Activated naive CD4-positive, alpha-beta T cell treated with anti-CD3 and anti-CD28 coated beads for 36 hours (primary cell): Measurements from ENCODE around the gene SAMD8. TPM values are rescaled to one million over a fixed set of nuclear protein-coding genes. Genes with fewer than 3 reads are reported as not detected.
"Not testable (repeated sequence)": the region's sequence is repeated elsewhere in the genome, so short reads cannot be mapped to it uniquely, and the experiment has no call there.

Source experiments
- CTCF ChIA-PET: fragments of 350-600 bp; sonication (Branson Sonifier 250); formaldehyde crosslinking; loops from one replicate; lab custom pipeline; 2021; ENCODE audit warnings: antibody characterized with exemption; lab: Charles Lee
- DNase-seq: peaks from one replicate; pipeline ENCODE4 v3.0.0-alpha.2; 2020
- H3K27ac Mint-ChIP-seq: one replicate; pipeline ENCODE4 v1.8.0; 2021; ENCODE audit warnings: mild to moderate bottlenecking, mixed read lengths
- H3K27me3 Mint-ChIP-seq: one replicate; pipeline ENCODE4 v1.8.0; 2021; ENCODE audit warnings: low read depth, mixed read lengths
- H3K36me3 Mint-ChIP-seq: one replicate; pipeline ENCODE4 v1.8.0; 2021; ENCODE audit warnings: low read depth, mixed read lengths
- H3K4me1 Mint-ChIP-seq: one replicate; pipeline ENCODE4 v1.8.0; 2021; ENCODE audit warnings: low read depth, mixed read lengths
- H3K4me3 Mint-ChIP-seq: one replicate; pipeline ENCODE4 v1.8.0; 2021; ENCODE audit warnings: mild to moderate bottlenecking, moderate library complexity, mixed read lengths
- H3K9me3 Mint-ChIP-seq: one replicate; pipeline ENCODE4 v1.8.0; 2021; ENCODE audit warnings: mixed read lengths
- intact Hi-C: fragments of 100-400 bp; cut with micrococcal nuclease; formaldehyde crosslinking; loops from one replicate; pipeline ENCODE4 v1.15.1; 2023
- total RNA-seq, 2 experiments: library from RNA; stranded (reverse); gene quantifications; one replicate each; pipeline ENCODE4 v1.2.3, GENCODE V29; 2021

The SAMD8 gene
- total RNA-seq, 2 experiments from 2014 or later: 15.3 to 16.9 TPM

DNA sequence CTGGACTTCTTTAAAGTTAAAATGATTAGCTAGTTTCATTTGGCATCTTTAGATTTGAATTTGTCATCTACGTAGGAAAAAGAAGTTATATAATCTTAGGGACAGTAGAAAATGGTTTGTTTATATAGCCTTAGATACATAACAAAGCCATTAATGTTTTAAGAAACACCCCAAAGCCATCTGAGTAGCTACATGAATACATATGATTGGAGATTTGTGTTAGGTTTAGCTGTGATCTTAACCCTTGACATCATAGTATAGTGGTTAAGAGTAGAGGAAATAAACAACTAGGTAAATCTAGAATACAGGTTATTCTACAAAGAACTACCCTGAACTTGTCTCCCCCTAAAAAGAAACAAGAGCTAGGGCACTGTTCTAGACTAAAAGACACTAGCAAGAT is 18.1 kb downstream of the SAMD8 start:
- CTCF ChIA-PET: interaction anchor here (0.5 to 1.2 kb wide), 5 partner anchors 11 to 346 kb away, joined by 3 to 4 read pairs (median 3); no protein-coding TSS in a partner anchor
- H3K36me3 Mint-ChIP-seq: peaks cover 2% of the 10 kb centered on the region
- H3K4me3 Mint-ChIP-seq: no peak overlapping the region
- no peaks in the 10 kb centered on the region for H3K27me3 Mint-ChIP-seq
- DNase-seq: no peak
- H3K4me1 Mint-ChIP-seq: peaks cover 12% of the 10 kb centered on the region
- H3K27ac Mint-ChIP-seq: no peak overlapping the region
- intact Hi-C loops: no loop called here
- H3K9me3 Mint-ChIP-seq: no peaks in the 10 kb centered on the region

DNA sequence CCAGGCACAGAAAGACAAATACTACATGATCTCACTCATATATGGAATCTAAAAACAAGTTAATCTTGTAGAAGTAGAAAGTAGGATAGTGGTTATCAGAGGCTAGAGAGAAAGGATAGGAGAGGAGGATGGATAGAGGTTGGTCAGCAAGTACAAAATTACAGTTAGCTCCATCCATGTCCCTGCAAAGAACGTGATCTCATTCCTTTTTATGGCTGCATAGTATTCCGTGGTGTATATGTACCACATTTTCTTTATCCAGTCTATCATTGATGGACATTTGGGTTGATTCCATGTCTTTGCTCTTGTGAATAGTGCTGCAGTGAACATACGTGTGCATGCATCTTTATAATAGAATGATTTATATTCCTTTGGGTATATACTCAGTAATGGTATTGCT is 22.2 kb downstream of the SAMD8 start:
- intact Hi-C loops, H3K9me3 Mint-ChIP-seq, H3K36me3 Mint-ChIP-seq, CTCF ChIA-PET, H3K27me3 Mint-ChIP-seq, DNase-seq, H3K4me3 Mint-ChIP-seq, H3K27ac Mint-ChIP-seq: not testable (repeated sequence)
- peaks cover 32% of the 10 kb centered on the region for H3K4me1 Mint-ChIP-seq

DNA sequence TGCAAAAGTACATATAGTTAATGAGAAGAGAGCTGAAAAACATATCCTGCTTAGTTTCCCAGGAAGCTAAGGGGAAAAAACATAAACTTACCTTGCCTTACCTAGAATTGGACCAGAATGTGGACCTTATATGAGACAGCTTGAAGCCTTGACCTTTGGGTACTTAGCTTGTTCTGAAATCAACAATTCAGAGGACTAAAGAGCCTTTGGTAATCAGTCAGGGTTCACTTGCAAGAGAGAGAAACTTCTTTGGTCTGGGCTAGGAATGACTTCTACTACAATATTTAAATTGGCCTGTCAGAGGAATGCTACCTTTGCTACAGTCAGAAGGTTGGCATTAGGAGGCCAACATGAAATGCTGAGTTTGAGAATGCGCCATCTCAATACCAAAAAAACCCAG is 24.9 kb downstream of the SAMD8 start:
- no peak for DNase-seq
- CTCF ChIA-PET: interaction anchor here (0.9 to 1.0 kb wide), 2 partner anchors 27 to 52 kb away, joined by 3 read pairs; no protein-coding TSS in a partner anchor
- intact Hi-C loops: no loop called here
- Mint-ChIP-seq H3K4me1 (peaks cover 31% of the 10 kb centered on the region), H3K27me3 (no peaks in the 10 kb centered on the region), H3K4me3 (no peak overlapping the region), H3K36me3 (no peaks in the 10 kb centered on the region), H3K27ac (peak overlapping the region; percentile 13), H3K9me3 (no peaks in the 10 kb centered on the region)

DNA sequence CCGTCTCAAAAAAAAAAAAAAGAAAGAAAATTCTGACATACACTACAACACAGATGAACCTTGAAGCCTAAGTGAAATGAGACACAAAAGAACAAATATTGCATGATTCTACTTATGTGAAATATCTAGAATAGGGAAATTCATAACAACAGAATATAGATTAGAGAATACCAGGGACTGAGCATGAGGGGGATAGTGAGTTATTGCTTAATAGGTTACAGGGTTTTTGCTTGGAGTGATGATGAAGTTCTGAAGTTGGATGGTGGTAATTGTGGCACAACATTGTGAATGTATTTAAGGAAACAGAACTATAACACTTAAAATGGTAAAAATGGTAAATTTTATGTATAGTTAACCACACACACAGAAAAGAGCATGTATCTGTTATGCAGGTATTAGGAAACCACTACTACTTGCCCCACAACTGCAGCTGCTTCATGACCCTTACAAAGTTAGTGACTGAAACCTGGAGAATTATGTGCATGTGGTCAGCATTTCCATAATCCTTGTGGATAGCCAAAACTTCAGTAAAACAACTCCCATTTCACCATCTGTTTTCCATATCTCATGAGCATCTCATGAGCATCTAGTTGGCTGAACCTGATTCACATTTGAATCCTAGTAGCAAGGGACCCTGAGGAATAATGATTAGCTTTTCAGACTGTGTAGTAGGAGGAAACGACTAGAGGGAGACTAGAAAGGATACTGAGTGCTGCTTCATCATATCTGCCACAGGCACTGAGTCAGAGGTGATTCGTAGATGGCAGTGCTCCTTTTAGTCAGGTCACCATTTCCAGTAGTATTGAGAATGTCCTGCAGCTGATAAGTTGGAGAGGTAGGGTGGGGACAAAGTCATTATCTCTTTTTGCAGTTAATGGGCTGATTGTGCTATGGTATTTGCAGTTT is 26.3 kb downstream of the SAMD8 start:
- CTCF ChIA-PET: no interaction called here
- Mint-ChIP-seq H3K36me3 (no peaks in the 10 kb centered on the region), H3K27ac (peak overlapping the region; percentile 69), H3K9me3 (no peaks in the 10 kb centered on the region), H3K4me3 (no peak overlapping the region), H3K27me3 (no peaks in the 10 kb centered on the region), H3K4me1 (peaks cover 34% of the 10 kb centered on the region)
- intact Hi-C loops: loop anchor here (1.0 to 2.0 kb wide), 2 partner anchors 25 to 73 kb away; partner anchors contain the start of gene VDAC2
- peak; percentile 62 for DNase-seq

DNA sequence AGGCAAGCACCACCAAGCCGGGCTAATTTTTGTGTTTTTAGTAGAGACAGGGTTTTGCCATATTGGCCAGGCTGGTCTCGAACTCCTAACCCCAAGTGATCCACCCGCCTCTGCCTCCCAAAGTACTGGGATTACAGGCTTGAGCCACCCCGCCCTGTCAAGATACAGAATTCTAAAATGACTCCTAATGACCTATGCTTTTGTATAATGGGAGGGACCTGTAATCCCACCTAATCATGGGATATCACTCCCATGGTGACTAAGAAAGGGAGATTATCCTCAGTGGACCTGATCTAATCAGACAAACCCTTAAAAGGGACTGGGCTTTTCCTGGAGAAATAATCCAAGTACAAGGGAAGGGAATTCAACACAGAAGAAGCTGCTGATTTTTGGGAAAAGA is 28.8 kb downstream of the SAMD8 start:
- Mint-ChIP-seq H3K4me1 (peaks cover 50% of the 10 kb centered on the region), H3K4me3 (no peak overlapping the region), H3K9me3 (no peaks in the 10 kb centered on the region), H3K27ac (no peak overlapping the region), H3K36me3 (peaks cover 2% of the 10 kb centered on the region), H3K27me3 (no peaks in the 10 kb centered on the region)
- no peak for DNase-seq
- intact Hi-C loops: no loop called here
- CTCF ChIA-PET: no interaction called here

DNA sequence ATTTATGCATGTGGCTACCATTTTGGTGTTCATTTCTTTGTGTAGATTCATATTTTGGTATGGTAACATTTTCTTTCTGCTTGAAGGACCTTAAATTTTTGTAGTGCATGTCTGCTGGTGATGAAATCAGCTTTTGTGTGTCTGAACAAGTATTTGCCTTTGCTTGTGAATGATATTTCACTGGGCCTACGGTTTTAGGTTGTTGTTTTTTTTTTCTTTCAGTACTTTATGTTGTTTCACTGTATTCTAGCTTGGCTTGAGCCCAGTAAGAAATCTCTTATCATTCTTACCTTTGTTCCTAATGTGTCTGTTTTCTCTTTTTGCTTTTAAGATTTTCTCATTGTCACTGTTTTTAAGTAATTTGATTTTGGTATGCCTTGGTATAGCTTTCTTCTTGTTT is 31.9 kb downstream of the SAMD8 start:
- no peak for DNase-seq
- Mint-ChIP-seq H3K36me3 (peaks cover 3% of the 10 kb centered on the region), H3K9me3 (no peaks in the 10 kb centered on the region), H3K27me3 (no peaks in the 10 kb centered on the region), H3K4me3 (no peak overlapping the region), H3K4me1 (peaks cover 30% of the 10 kb centered on the region), H3K27ac (peak overlapping the region; percentile 19)
- intact Hi-C loops: no loop called here
- CTCF ChIA-PET: interaction anchor here (0.6 kb wide), 1 partner anchor 512 kb away, joined by 3 read pairs; no protein-coding TSS in a partner anchor

DNA sequence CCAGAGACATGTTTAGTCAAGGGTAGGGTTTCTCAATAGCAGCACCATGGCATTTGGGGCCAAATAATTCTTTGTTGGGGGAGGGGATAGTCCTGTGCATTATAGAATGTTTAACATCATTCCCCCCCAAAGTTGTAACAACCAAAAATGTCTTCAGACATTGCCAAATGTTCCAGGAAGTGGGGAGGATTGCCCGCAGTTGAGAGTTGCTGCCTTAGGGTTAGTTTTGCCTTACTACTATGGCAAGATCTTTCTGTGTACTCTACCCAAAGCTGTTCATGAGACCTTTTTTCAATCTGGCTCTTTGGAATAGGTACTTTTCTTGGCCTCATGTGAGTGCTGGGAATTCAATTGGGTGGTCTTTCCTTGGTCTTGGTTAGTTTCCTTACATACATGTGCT is 34.1 kb downstream of the SAMD8 start:
- H3K9me3 Mint-ChIP-seq: no peaks in the 10 kb centered on the region
- DNase-seq: no peak
- peaks cover 28% of the 10 kb centered on the region for H3K4me1 Mint-ChIP-seq
- CTCF ChIA-PET: no interaction called here
- intact Hi-C loops: no loop called here
- H3K27ac Mint-ChIP-seq: peak overlapping the region; percentile 30
- H3K27me3 Mint-ChIP-seq: no peaks in the 10 kb centered on the region
- peaks cover 7% of the 10 kb centered on the region for H3K36me3 Mint-ChIP-seq
- H3K4me3 Mint-ChIP-seq: no peak overlapping the region

DNA sequence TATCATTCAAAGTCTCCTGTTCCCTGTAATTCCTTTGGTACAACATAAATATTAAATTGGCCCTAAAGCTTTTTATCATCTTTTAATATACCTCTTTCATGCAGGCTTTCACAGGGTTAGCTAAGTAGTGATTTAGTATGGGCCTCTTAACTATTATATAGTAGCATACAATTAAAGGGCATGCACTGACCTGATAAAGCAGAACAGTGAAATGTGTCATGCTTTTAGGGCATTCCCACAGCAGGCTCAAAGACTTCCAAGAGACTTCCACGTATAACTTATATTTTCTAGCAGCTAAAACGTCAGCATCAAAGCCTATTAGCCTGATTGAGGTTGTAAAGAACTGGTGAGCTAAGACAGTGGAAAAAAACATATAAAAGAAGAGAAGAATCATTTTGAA is 35.3 kb downstream of the SAMD8 start:
- H3K4me1 Mint-ChIP-seq: peaks cover 28% of the 10 kb centered on the region
- CTCF ChIA-PET: no interaction called here
- H3K36me3 Mint-ChIP-seq: peaks cover 14% of the 10 kb centered on the region
- no peak overlapping the region for H3K27ac Mint-ChIP-seq
- no peaks in the 10 kb centered on the region for H3K9me3 Mint-ChIP-seq
- H3K4me3 Mint-ChIP-seq: no peak overlapping the region
- no peak for DNase-seq
- intact Hi-C loops: no loop called here
- no peaks in the 10 kb centered on the region for H3K27me3 Mint-ChIP-seq

DNA sequence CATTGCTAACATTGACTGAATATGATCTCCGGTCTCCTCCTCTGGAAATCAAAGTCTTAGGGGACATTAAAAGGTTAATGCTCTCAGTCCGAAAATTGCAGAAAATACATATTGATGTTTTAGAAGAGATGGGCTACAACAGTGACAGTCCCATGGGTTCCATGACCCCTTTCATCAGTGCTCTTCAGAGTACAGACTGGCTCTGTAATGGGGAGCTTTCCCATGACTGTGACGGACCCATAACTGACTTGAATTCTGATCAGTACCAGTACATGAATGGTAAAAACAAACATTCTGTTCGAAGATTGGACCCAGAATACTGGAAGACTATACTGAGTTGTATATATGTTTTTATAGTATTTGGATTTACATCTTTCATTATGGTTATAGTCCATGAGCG is 39.2 kb downstream of the SAMD8 start:
- H3K4me1 Mint-ChIP-seq: peaks cover 3% of the 10 kb centered on the region
- no peak overlapping the region for H3K27ac Mint-ChIP-seq
- CTCF ChIA-PET: no interaction called here
- no peaks in the 10 kb centered on the region for H3K27me3 Mint-ChIP-seq
- no peak overlapping the region for H3K4me3 Mint-ChIP-seq
- peaks cover 20% of the 10 kb centered on the region for H3K36me3 Mint-ChIP-seq
- intact Hi-C loops: no loop called here
- H3K9me3 Mint-ChIP-seq: no peaks in the 10 kb centered on the region
- no peak for DNase-seq

DNA sequence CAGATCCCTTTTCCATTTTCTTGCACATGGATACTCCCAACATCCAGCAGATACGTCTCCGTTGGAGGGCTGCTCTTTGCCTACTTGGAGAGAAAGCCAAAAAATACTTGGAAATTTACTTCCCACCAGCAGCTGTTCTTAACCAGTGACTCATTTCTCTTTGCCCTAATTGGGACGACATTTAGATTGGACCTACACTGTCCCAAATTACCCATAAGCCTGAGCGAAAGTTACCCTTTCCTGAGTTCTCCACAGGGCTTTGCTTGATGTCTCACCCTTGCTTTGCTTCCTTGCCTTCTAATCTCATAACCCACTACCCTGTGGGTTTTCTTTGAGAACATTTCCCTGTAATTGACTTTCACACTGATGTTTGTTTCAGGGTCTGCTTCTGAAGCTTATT is 48.1 kb downstream of the SAMD8 start:
- peaks cover 8% of the 10 kb centered on the region for H3K36me3 Mint-ChIP-seq
- intact Hi-C loops: no loop called here
- no peak overlapping the region for H3K4me3 Mint-ChIP-seq
- no peaks in the 10 kb centered on the region for H3K9me3 Mint-ChIP-seq
- H3K27me3 Mint-ChIP-seq: no peaks in the 10 kb centered on the region
- CTCF ChIA-PET: no interaction called here
- DNase-seq: no peak
- H3K27ac Mint-ChIP-seq: peak overlapping the region; percentile 11
- peaks cover 16% of the 10 kb centered on the region for H3K4me1 Mint-ChIP-seq

DNA sequence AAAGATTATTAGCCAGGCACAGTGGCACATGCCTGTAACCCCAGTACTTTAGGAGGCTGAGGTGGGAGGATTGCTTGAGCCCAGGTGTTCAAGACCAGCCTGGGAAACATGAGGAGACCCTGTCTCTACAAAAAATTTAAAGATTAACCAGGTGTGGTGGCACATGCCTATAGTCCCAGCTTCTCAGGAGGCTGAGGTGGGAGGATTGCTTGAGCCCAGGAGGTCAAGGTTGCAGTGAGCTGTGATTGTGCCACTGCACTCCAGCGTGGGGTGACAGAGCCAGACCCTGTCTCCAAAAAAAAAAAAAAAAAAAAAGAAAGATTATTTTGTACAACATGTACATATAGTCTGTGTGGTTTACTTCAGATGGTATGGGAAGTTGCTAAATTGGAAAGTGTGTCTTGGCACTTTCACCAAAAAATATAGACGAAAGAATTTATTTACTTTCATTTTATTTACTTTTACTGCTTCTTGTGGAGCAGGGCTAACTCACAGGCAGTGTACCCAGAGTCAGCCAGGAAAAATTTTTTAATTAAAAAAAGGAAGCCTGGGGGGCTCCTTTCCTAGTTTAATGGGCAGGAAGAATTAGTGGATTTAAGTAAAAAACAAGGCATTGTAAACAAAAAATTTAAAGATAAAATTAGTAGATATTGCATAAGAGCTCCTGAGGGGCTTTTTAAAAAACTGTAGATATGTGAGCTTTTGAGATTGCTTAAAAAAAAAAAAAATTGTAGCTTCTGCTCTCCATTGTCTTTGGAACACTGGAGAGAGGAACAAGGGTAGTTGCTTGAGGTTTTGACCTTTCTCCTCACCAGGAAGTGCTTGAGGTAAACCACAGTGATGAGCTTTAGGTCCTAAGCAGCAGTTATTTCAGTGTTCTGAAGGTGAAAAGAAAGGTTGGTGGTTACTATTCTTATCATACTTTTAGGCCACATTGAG is 54.5 kb downstream of the SAMD8 start:
- no peak overlapping the region for H3K4me3 Mint-ChIP-seq

DNA sequence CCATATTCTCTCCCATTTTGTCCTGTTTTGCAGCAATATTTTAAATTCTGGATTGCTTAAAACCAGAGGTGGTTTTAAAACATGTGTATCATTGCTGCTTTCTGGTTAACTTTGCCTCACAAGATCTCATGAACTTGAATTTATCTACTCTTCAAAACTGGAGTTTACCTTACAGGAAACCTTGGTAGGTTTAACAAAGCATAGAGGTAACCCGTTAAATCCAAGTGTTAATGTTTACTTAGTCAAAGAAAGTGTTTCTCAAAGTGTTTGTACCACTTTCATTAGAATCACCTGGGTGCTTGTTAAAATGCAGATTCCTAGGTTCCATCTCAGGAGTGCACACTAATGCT is 55.1 kb downstream of the SAMD8 start:
- CTCF ChIA-PET: no interaction called here
- H3K4me3 Mint-ChIP-seq: peak overlapping the region; percentile 3
- H3K9me3 Mint-ChIP-seq: no peaks in the 10 kb centered on the region
- H3K36me3 Mint-ChIP-seq: peaks cover 11% of the 10 kb centered on the region
- intact Hi-C loops: loop anchor here (5.0 kb wide), 1 partner anchor 54 kb away; the partner anchor contains the start of gene SAMD8
- DNase-seq: no peak
- H3K27me3 Mint-ChIP-seq: no peaks in the 10 kb centered on the region
- H3K4me1 Mint-ChIP-seq: peaks cover 33% of the 10 kb centered on the region
- H3K27ac Mint-ChIP-seq: peak overlapping the region; percentile 89

More for the DNA sequence above, 54.5 kb downstream of the SAMD8 start:
- Mint-ChIP-seq H3K27ac (peak overlapping the region; percentile 89), H3K27me3 (no peaks in the 10 kb centered on the region), H3K9me3 (no peaks in the 10 kb centered on the region), H3K4me1 (peaks cover 37% of the 10 kb centered on the region), H3K36me3 (peaks cover 11% of the 10 kb centered on the region)
- DNase-seq: peak; percentile 24
- intact Hi-C loops: loop anchor here (5.0 kb wide), 1 partner anchor 54 kb away; the partner anchor contains the start of gene SAMD8
- CTCF ChIA-PET: no interaction called here
